NCI-H460 (cell line): ENCODE results near the gene IGBP1. TPM values are rescaled to one million over a fixed set of nuclear protein-coding genes. Genes with fewer than 3 reads are reported as not detected.
A peak's percentile ranks its signal among the peaks of the same experiment; 100 is the strongest.
"Not testable (repeated sequence)": the region's sequence is repeated elsewhere in the genome, so short reads cannot be mapped to it uniquely, and the experiment has no call there.

ENCODE experiments used
- DNase-seq: peaks from one replicate; pipeline ENCODE4 v3.0.0-alpha.2; 2016; ENCODE audit warnings: low read depth; ENCODE audit errors: extremely low read depth
- total RNA-seq: library from RNA; depleted of rRNA; stranded (reverse); fragments of >200 nt; shearing (Covaris generic); gene quantifications from 2 replicates; pipeline ENCODE4 v1.2.3, GENCODE V29; 2014; rRNA removed

Gene IGBP1
- total RNA-seq, 1 experiment from 2014 or later: 89.7 TPM

GRCh38 chrX:70166601-70167590 lies 33.6 kb downstream of the IGBP1 start:
- DNase-seq: no peak

GRCh38 chrX:70168238-70169188 lies 35.3 kb downstream of the IGBP1 start:
- no peak for DNase-seq

- DNase-seq: no peak
These were observed 36.0 kb downstream of the IGBP1 start for GRCh38 chrX:70169281-70169680.

- no peak for DNase-seq
These were observed 38.4 kb downstream of the IGBP1 start for GRCh38 chrX:70171624-70172023.

- no peak for DNase-seq
These were observed 39.0 kb downstream of the IGBP1 start for GRCh38 chrX:70172221-70172620.

- no peak for DNase-seq
These were observed 39.7 kb downstream of the IGBP1 start for GRCh38 chrX:70172964-70173363.

- no peak for DNase-seq
These were observed 41.5 kb downstream of the IGBP1 start for GRCh38 chrX:70174754-70175153.

GRCh38 chrX:70175338-70175737 lies 42.1 kb downstream of the IGBP1 start:
- no peak for DNase-seq

- no peak for DNase-seq
These were observed 43.8 kb downstream of the IGBP1 start, which contains the start of gene DGAT2L6 for GRCh38 chrX:70176938-70177533. DGAT2L6 (plus strand) TSS chrX:70177483; CDS start chrX:70177583, 100 bp downstream.

- DNase-seq: no peak
These were observed 49.8 kb downstream of the IGBP1 start for GRCh38 chrX:70183091-70183490.

GRCh38 chrX:70190225-70190624 lies 57.0 kb downstream of the IGBP1 start:
- no peak for DNase-seq

GRCh38 chrX:70196961-70197720 lies 63.9 kb downstream of the IGBP1 start:
- peak; percentile 62 for DNase-seq

GRCh38 chrX:70201732-70202131 lies 68.5 kb downstream of the IGBP1 start:
- no peak for DNase-seq

GRCh38 chrX:70208479-70208878 lies 75.2 kb downstream of the IGBP1 start:
- no peak for DNase-seq

- DNase-seq: not testable (repeated sequence)
These were observed 76.3 kb downstream of the IGBP1 start for GRCh38 chrX:70209570-70209969.

Other genes starting within 250 kb of the IGBP1 start
- not detected in 2 replicates for gene AWAT2, start 83.5 kb upstream of the IGBP1 start, total RNA-seq
- gene OTUD6A, start 71.0 kb upstream of the IGBP1 start, total RNA-seq: not detected in 2 replicates
- not detected in 2 replicates for gene DGAT2L6, start 44.0 kb downstream of the IGBP1 start, total RNA-seq
- not detected in 2 replicates for gene AWAT1, start 101.2 kb downstream of the IGBP1 start, total RNA-seq
- gene P2RY4, start 126.8 kb downstream of the IGBP1 start, total RNA-seq: not detected in 2 replicates
- gene ARR3, start 134.9 kb downstream of the IGBP1 start, total RNA-seq: not detected in 2 replicates
- not detected in 2 replicates for gene RAB41, start 148.7 kb downstream of the IGBP1 start, total RNA-seq
- gene PDZD11, start 156.5 kb downstream of the IGBP1 start, total RNA-seq: 67.6 and 77.6 TPM in 2 replicates
- gene KIF4A, start 156.7 kb downstream of the IGBP1 start, total RNA-seq: 30.3 and 34.0 TPM in 2 replicates